HG03066 (cell line): Measurements from ENCODE around the gene FITM1.

Experiments used
- ATAC-seq: cut with Tn5 transposase; IDR thresholded peaks from one replicate; pipeline ENCODE4 v1.9.1; 2021; ENCODE audit warnings: low read depth; ENCODE audit not compliant: unreplicated experiment

FITM1 gene

GRCh38 chr14:24179961-24180796, 49.7 kb downstream of the FITM1 start:
- no peak for ATAC-seq

- no peak for ATAC-seq
These were observed 51.1 kb downstream of the FITM1 start for GRCh38 chr14:24181371-24182077.
